ENCODE results near the gene AGPAT3.

AGPAT3 gene

DNA sequence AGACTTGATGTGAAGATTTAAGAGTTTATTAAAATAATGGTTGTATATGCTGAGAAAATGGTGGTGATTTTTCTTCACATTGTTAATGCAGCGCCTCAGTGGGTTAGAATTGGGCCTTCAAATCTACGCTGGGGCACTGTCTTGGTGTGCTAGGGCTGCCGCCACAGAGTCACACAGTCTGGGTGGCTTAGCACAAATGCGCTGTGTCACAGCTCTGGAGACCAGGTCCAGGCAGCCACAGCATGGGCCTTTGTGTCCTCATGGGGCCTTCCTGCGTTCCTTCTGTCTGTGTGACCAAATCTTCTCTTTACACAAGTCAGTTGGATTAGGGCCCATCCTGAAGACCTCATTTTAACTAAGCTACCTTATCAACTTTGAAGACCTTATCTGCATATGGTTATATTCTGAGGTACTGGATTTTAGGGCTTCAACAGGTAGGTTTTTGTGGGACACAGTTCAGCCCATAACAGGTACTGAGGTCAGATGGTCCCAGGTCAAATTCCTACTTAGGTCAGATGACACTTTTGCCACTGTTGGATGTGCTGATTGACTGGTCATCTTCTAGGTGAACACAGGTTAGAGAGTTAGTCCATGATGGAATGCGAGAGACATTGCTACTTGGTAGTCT, 164.6 kb downstream of the AGPAT3 start:
- no peak for DNase-seq

DNA sequence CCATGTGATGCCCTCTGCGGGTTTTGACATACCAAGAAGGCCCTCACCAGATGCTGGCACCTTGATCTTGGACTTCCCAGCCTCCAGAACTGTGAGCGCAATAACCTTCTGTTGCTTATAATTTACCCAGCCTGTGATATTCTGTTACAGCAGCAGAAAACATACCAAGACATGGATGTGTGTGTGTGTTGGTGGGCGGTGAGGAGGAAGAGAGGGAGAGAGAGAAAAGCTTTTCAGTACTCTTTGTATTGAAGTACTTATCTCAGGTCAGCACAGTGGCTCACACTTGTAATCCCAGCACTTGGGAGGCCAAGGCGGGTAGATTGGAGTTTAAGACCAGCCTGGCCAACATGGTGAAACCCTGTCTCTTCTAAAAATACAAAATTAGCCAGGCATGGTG, 170.2 kb downstream of the AGPAT3 start:
- no peak for DNase-seq
